HCT116 (cell line): Measurements from ENCODE around the gene WWTR1. TPM values are rescaled to one million over a fixed set of nuclear protein-coding genes. Genes with fewer than 3 reads are reported as not detected.

Experiments used
- ATAC-seq: fragments of 200-7000 bp; cut with Tn5 transposase; 2 replicates; pipeline ENCODE4 v1.9.1; 2020; ENCODE audit warnings: mild to moderate bottlenecking, moderate library complexity
- BruUV-seq: library from RNA; stranded (reverse); fragments of 400-500 nt; replicated peaks from 2 replicates; lab custom pipeline; 2021; lab: Mats Ljungman, UMichigan
- CTCF ChIA-PET: fragments of 300-600 bp; sonication (Branson Sonifier 250); formaldehyde crosslinking; loops from one replicate; lab custom pipeline; 2021; ENCODE audit warnings: antibody characterized with exemption; lab: Charles Lee
- POLR2A ChIA-PET: fragments of 300-600, 350-600 bp; sonication (Branson Sonifier 250); formaldehyde crosslinking; loops from one replicate; lab custom pipeline; 2021; ENCODE audit warnings: antibody characterized with exemption; lab: Charles Lee
- RAD21 ChIA-PET, 2 experiments: fragments of 300-600 bp; sonication (Branson Sonifier 250); formaldehyde crosslinking; loops; one replicate each; lab custom pipeline; 2023; ENCODE audit warnings: low total read pairs in 2 of 2; ENCODE audit not compliant: uncharacterized antibody in 2 of 2, unreplicated experiment in 2 of 2, low non-redundant PET in 1 of 2; lab: Charles Lee
- DNase-seq: peaks from one replicate; pipeline ENCODE4 v3.0.0-alpha.2; 2010; ENCODE audit warnings: low read depth, low spot score
- H2AFZ ChIP-seq: fragments of 200-600 bp; shearing (Covaris generic), sonication (generic); 2 replicates; pipeline ENCODE4 v1.6.1; 2017; ENCODE audit warnings: low read depth, mixed run types, mixed read lengths, antibody characterized with exemption, low read length; ENCODE audit not compliant: poor library complexity, severe bottlenecking
- H3K27ac ChIP-seq: 2 replicates; pipeline ENCODE4 v1.5.1; 2012; ENCODE audit warnings: low read depth, low read length
- H3K27me3 ChIP-seq: fragments of 200-600 bp; sonication (generic); 2 replicates; pipeline ENCODE4 v1.6.1; 2016; ENCODE audit warnings: mixed run types, low read length, mixed read lengths; ENCODE audit not compliant: insufficient read depth
- H3K36me3 ChIP-seq, 2 experiments: fragments of 200-500 bp in 1 of 2; fragments of 200-600 bp in 1 of 2; sonication (Bioruptor generic) in 1 of 2; sonication (generic) in 1 of 2; 2 replicates each; pipeline versions ENCODE4 v1.5.1 to v1.6.1; 2014 to 2016; ENCODE audit warnings: low read length in 2 of 2, inconsistent platforms in 1 of 2, mixed read lengths in 1 of 2, mixed run types in 1 of 2; ENCODE audit not compliant: insufficient read depth in 2 of 2, control insufficient read depth in 1 of 2
- H3K4me1 ChIP-seq, 2 experiments: fragments of 200-600 bp in 1 of 2; sonication (generic) in 1 of 2; 2 replicates each; pipeline versions ENCODE4 v1.5.1 to v1.6.1; 2012 to 2017; ENCODE audit warnings: low read length in 2 of 2, inconsistent platforms in 1 of 2, mild to moderate bottlenecking in 1 of 2, mixed read lengths in 1 of 2, mixed run types in 1 of 2, moderate library complexity in 1 of 2; ENCODE audit not compliant: insufficient read depth in 2 of 2, control insufficient read depth in 1 of 2
- H3K4me2 ChIP-seq: fragments of 200-600 bp; sonication (generic); 2 replicates; pipeline ENCODE4 v1.6.1; 2017; ENCODE audit warnings: mixed run types, low read length, mixed read lengths
- H3K4me3 ChIP-seq, 2 experiments: fragments of 200-600 bp in 1 of 2; sonication (generic) in 1 of 2; replicated peaks in 1 of 2; 2 replicates each; pipeline ENCODE4 v1.5.1; 2011 to 2016; ENCODE audit warnings: low read length in 2 of 2, control low read depth in 1 of 2, low read depth in 1 of 2, mild to moderate bottlenecking in 1 of 2, mixed read lengths in 1 of 2, mixed run types in 1 of 2
- H3K79me2 ChIP-seq: fragments of 200-600 bp; sonication (generic); 2 replicates; pipeline ENCODE4 v1.6.1; 2017; ENCODE audit warnings: mild to moderate bottlenecking, mixed run types, low read length, moderate library complexity, mixed read lengths; ENCODE audit not compliant: insufficient read depth
- H3K9ac ChIP-seq: fragments of 200-600 bp; sonication (generic); 2 replicates; pipeline ENCODE4 v1.6.1; 2016; ENCODE audit warnings: low read length, mixed read lengths
- H3K9me2 ChIP-seq: fragments of 200-600 bp; sonication (generic), shearing (Covaris generic); 2 replicates; pipeline ENCODE4 v1.6.1; 2017; ENCODE audit warnings: mixed run types, mild to moderate bottlenecking, moderate library complexity; ENCODE audit not compliant: insufficient read depth
- H3K9me3 ChIP-seq, 2 experiments: fragments of 200-500 bp in 1 of 2; fragments of 200-600 bp in 1 of 2; sonication (Bioruptor generic) in 1 of 2; sonication (generic) in 1 of 2; 2 replicates each; pipeline ENCODE4 v1.6.1; 2014 to 2017; ENCODE audit warnings: low read length in 2 of 2, mixed read lengths in 2 of 2, inconsistent platforms in 1 of 2, low read depth in 1 of 2, mild to moderate bottlenecking in 1 of 2, mixed run types in 1 of 2, moderate library complexity in 1 of 2; ENCODE audit not compliant: control insufficient read depth in 1 of 2, insufficient read depth in 1 of 2
- H4K20me1 ChIP-seq: fragments of 200-600 bp; sonication (generic), shearing (Covaris generic); 2 replicates; pipeline ENCODE4 v1.6.1; 2017; ENCODE audit warnings: mixed run types, mild to moderate bottlenecking, moderate library complexity; ENCODE audit not compliant: insufficient read depth
- EGR1 ChIP-seq: IDR thresholded peaks from 2 replicates; pipeline ENCODE4 v1.6.1; 2012; ENCODE audit warnings: low read depth
- ELF1 ChIP-seq: IDR thresholded peaks from 2 replicates; pipeline ENCODE4 v1.6.1; 2012; ENCODE audit warnings: low read depth, borderline replicate concordance
- EZH2phosphoT487 ChIP-seq: fragments of 200-600 bp; IDR thresholded peaks from 2 replicates; pipeline ENCODE4 v1.6.1; 2018; ENCODE audit warnings: antibody characterized with exemption, borderline replicate concordance
- JUND ChIP-seq: IDR thresholded peaks from 2 replicates; pipeline ENCODE4 v1.6.1; 2012
- SP1 ChIP-seq: IDR thresholded peaks from 2 replicates; pipeline ENCODE4 v1.6.1; 2012; ENCODE audit warnings: low read depth
- ZFX ChIP-seq: fragments of 450-650 bp; IDR thresholded peaks from 2 replicates; pipeline ENCODE4 v1.6.1; 2017
- intact Hi-C: fragments of 100-400 bp; cut with micrococcal nuclease; formaldehyde crosslinking; loops from 2 replicates; pipeline ENCODE4 v1.10.0; 2022
- total RNA-seq: library from RNA; stranded (reverse); gene quantifications from one replicate; pipeline ENCODE4 v1.2.1, GENCODE V29; 2021; ENCODE audit not compliant: unreplicated experiment
- TF ChIP-seq, protein P1 (sequence below): IDR thresholded peaks from 2 replicates; pipeline ENCODE4 v1.6.1; 2012; ENCODE audit warnings: low read depth
- TF ChIP-seq, protein P2 (sequence below), 3 experiments: fragments of 200-600 bp in 1 of 3; sonication (generic) in 1 of 3; IDR thresholded peaks in 2 of 3; conservative IDR thresholded peaks in 1 of 3; 2 replicates each; pipeline ENCODE4 v1.5.1; 2012 to 2017; ENCODE audit warnings: low read depth in 2 of 3, low read length in 2 of 3, antibody characterized with exemption in 1 of 3, borderline replicate concordance in 1 of 3, control low read depth in 1 of 3, mild to moderate bottlenecking in 1 of 3, mixed read lengths in 1 of 3, mixed run types in 1 of 3, moderate library complexity in 1 of 3; ENCODE audit not compliant: insufficient read depth in 1 of 3

The WWTR1 gene
- total RNA-seq, 1 experiment from 2014 or later = 46.9 TPM

DNA sequence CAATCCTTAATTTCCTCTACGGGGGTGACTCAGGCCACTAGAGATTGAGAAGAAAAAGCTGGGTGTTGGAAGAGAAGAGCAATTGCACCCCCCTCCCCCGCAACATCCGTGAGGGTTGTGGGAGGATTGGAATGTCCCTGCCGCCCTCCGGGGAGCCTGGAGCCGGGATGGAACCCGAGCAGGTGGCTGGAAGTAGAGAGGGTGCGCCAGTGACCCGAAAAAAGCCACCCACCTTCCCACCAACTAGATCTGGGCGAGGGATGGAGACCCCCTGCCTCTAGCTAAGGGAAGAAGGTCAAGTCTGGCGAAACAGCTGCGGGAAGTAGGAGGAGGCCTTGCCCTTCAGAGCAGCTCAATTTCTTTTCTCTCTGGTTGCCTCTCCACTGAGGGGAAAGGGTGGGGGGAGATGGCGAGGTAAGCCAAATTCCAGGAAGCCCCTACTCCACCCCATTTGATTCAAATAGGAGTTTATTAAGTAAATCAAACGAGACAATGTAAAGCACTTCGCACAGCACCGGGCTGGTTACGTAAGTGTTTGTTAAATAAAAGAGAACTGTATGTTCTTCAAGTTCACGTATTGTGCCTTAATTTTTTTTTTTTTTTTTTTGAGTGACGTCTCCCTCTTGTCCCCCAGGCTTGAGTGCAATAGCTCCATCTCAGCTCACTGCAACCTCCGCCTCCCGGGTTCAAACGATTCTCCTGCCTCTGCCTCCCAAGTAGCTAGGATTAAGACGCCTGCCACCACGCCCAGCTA is 1.1 kb upstream of the WWTR1 start:
- intact Hi-C loops = loop anchor here (2.0 to 5.0 kb wide), 2 partner anchors 77 to 90 kb away; no protein-coding TSS in a partner anchor
- Histone ChIP-seq H3K9me3 (no peaks in the 10 kb centered on the region), H3K27ac (peak overlapping the region; percentile 89), H3K4me1 (peaks cover 23 to 69% of the 10 kb centered on the region in 2 experiments), H3K79me2 (peaks cover 33% of the 10 kb centered on the region), H3K4me2 (peak overlapping the region; percentile 77), H4K20me1 (no peaks in the 10 kb centered on the region), H2AFZ (no peak overlapping the region), H3K27me3 (no peaks in the 10 kb centered on the region), H3K36me3 (peaks cover 2 to 5% of the 10 kb centered on the region in 2 experiments; a peak in 2 of 4 replicates), H3K4me3 (peak overlapping the region; percentile 68 to 72), H3K9me2 (no peaks in the 10 kb centered on the region), H3K9ac (peak overlapping the region; percentile 76)
- ChIA-PET CTCF (interaction anchor here (1.2 to 3.2 kb wide), 4 partner anchors 11 to 113 kb away, joined by 3 to 19 read pairs (median 6); no protein-coding TSS in a partner anchor), POLR2A (interaction anchor here (0.7 to 2.9 kb wide), 11 partner anchors 12 to 128 kb away, joined by 3 to 15 read pairs (median 4); no protein-coding TSS in a partner anchor), RAD21 (interaction anchor here (0.7 to 1.5 kb wide), 3 partner anchors 63 to 86 kb away, joined by 3 to 4 read pairs (median 4); no protein-coding TSS in a partner anchor)
- TF ChIP-seq EGR1 = peak; percentile 69
- no peak for TF ChIP-seq ELF1
- DNase-seq (no peak), ATAC-seq (peak; percentile 39)
- BruUV-seq = TSS peak; percentile 75

DNA sequence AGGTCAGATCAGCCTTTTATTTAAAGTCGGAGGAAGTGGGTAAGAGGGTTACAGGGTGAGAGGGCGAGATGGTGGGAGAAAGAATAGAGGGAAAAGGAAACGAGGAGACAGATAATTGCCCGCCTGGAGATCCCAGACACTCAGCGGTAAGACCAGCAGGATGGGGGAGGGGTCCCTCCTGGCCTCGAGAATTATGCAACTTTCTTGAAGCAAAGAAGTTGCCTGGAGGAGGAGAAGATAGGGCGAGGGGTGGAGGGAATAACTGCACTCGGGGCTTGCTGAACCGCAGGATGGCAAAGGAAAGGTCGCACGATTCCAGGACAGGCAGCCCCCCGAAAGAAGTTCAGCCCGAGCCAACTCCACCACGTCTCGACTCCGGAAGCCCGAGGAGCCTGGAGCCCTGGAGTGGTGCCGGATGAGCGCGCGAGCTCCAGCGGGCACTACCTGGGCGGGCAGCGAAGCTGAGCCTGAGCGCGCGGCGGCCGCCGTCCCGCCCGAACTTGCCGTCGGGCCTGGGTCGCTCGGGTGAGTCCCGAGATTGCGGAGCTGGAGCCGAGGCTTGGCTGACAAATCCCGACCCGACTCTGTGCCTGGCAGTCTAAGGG is 402 bp downstream of the WWTR1 start:
- peak overlapping the region; percentile 68 to 72 for H3K4me3 ChIP-seq
- DNase-seq = no peak
- TSS peak; percentile 47 for BruUV-seq
- peak overlapping the region; percentile 77 for H3K4me2 ChIP-seq
- intact Hi-C loops = loop anchor here (5.0 kb wide), 1 partner anchor 75 kb away; no protein-coding TSS in a partner anchor
- RAD21 ChIA-PET = interaction anchor here in 1 of 2 experiments (1.3 to 1.5 kb wide), 2 partner anchors 84 to 89 kb away, joined by 3 to 4 read pairs; no protein-coding TSS in a partner anchor
- no peaks in the 10 kb centered on the region for H3K27me3 ChIP-seq
- peak overlapping the region; percentile 89 for H3K27ac ChIP-seq
- TF ChIP-seq SP1 (no peak), JUND (no peak), ZFX (no peak), EZH2phosphoT487 (no peak)
- TF ChIP-seq, protein P1, sequence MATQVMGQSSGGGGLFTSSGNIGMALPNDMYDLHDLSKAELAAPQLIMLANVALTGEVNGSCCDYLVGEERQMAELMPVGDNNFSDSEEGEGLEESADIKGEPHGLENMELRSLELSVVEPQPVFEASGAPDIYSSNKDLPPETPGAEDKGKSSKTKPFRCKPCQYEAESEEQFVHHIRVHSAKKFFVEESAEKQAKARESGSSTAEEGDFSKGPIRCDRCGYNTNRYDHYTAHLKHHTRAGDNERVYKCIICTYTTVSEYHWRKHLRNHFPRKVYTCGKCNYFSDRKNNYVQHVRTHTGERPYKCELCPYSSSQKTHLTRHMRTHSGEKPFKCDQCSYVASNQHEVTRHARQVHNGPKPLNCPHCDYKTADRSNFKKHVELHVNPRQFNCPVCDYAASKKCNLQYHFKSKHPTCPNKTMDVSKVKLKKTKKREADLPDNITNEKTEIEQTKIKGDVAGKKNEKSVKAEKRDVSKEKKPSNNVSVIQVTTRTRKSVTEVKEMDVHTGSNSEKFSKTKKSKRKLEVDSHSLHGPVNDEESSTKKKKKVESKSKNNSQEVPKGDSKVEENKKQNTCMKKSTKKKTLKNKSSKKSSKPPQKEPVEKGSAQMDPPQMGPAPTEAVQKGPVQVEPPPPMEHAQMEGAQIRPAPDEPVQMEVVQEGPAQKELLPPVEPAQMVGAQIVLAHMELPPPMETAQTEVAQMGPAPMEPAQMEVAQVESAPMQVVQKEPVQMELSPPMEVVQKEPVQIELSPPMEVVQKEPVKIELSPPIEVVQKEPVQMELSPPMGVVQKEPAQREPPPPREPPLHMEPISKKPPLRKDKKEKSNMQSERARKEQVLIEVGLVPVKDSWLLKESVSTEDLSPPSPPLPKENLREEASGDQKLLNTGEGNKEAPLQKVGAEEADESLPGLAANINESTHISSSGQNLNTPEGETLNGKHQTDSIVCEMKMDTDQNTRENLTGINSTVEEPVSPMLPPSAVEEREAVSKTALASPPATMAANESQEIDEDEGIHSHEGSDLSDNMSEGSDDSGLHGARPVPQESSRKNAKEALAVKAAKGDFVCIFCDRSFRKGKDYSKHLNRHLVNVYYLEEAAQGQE = no peak
- TF ChIP-seq, protein P2, sequence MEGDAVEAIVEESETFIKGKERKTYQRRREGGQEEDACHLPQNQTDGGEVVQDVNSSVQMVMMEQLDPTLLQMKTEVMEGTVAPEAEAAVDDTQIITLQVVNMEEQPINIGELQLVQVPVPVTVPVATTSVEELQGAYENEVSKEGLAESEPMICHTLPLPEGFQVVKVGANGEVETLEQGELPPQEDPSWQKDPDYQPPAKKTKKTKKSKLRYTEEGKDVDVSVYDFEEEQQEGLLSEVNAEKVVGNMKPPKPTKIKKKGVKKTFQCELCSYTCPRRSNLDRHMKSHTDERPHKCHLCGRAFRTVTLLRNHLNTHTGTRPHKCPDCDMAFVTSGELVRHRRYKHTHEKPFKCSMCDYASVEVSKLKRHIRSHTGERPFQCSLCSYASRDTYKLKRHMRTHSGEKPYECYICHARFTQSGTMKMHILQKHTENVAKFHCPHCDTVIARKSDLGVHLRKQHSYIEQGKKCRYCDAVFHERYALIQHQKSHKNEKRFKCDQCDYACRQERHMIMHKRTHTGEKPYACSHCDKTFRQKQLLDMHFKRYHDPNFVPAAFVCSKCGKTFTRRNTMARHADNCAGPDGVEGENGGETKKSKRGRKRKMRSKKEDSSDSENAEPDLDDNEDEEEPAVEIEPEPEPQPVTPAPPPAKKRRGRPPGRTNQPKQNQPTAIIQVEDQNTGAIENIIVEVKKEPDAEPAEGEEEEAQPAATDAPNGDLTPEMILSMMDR (IDR thresholded peaks at IDR 0.05 in 2 of 3, conservative IDR thresholded peaks at IDR 0.05 in 1 of 3; ENCODE audit: borderline replicate concordance in 1 of 3, insufficient read depth in 1 of 3, low read depth in 2 of 3, low read length in 2 of 3) = no peak
- H3K9me2 ChIP-seq = no peaks in the 10 kb centered on the region
- peak; percentile 40 for ATAC-seq
- POLR2A ChIA-PET = interaction anchor here (1.3 to 2.9 kb wide), 9 partner anchors 10 to 88 kb away, joined by 3 to 15 read pairs (median 5); no protein-coding TSS in a partner anchor
- peak overlapping the region; percentile 76 for H3K9ac ChIP-seq
- no peak overlapping the region for H2AFZ ChIP-seq
- no peaks in the 10 kb centered on the region for H3K9me3 ChIP-seq
- no peaks in the 10 kb centered on the region for H4K20me1 ChIP-seq
- H3K79me2 ChIP-seq = peaks cover 46% of the 10 kb centered on the region
- CTCF ChIA-PET = interaction anchor here (1.0 to 3.2 kb wide), 4 partner anchors 9 to 89 kb away, joined by 3 to 19 read pairs (median 6); no protein-coding TSS in a partner anchor
- peaks cover 23 to 62% of the 10 kb centered on the region in 2 experiments for H3K4me1 ChIP-seq
- peaks cover 5 to 10% of the 10 kb centered on the region in 2 experiments; a peak in 3 of 4 replicates for H3K36me3 ChIP-seq
